T-helper 1 cell treated with Interleukin-12 subunit alpha and Interleukin-12 subunit beta and Interleukin-4 antibody, amounts not matched to agents 30 μg/mL and 1 μg/mL, for 36 hours (primary cell): ENCODE measurements around the gene MPV17L.
"Not testable (repeated sequence)": the region's sequence is repeated elsewhere in the genome, so short reads cannot be mapped to it uniquely, and the experiment has no call there.

Experiments used
- H3K27ac Mint-ChIP-seq: one replicate; pipeline ENCODE4 v1.8.0; 2021; ENCODE audit warnings: mild to moderate bottlenecking, mixed read lengths
- H3K27me3 Mint-ChIP-seq: one replicate; pipeline ENCODE4 v1.8.0; 2021; ENCODE audit warnings: low read depth, mixed read lengths
- H3K36me3 Mint-ChIP-seq: one replicate; pipeline ENCODE4 v1.8.0; 2021; ENCODE audit warnings: low read depth, mixed read lengths
- H3K4me1 Mint-ChIP-seq: one replicate; pipeline ENCODE4 v1.8.0; 2021; ENCODE audit warnings: low read depth, mixed read lengths
- H3K4me3 Mint-ChIP-seq: one replicate; pipeline ENCODE4 v1.8.0; 2021; ENCODE audit warnings: mild to moderate bottlenecking, moderate library complexity, mixed read lengths
- H3K9me3 Mint-ChIP-seq: one replicate; pipeline ENCODE4 v1.8.0; 2021; ENCODE audit warnings: mixed read lengths

MPV17L gene

GRCh38 chr16:15399317-15399716 is 3.8 kb downstream of the MPV17L start:
- H3K27ac Mint-ChIP-seq = no peak overlapping the region
- no peak overlapping the region for H3K4me3 Mint-ChIP-seq
- no peaks in the 10 kb centered on the region for H3K9me3 Mint-ChIP-seq
- no peaks in the 10 kb centered on the region for H3K4me1 Mint-ChIP-seq
- H3K36me3 Mint-ChIP-seq = no peaks in the 10 kb centered on the region
- peaks cover 18% of the 10 kb centered on the region for H3K27me3 Mint-ChIP-seq

GRCh38 chr16:15400314-15400713 is 4.8 kb downstream of the MPV17L start:
- H3K4me1 Mint-ChIP-seq, H3K9me3 Mint-ChIP-seq, H3K36me3 Mint-ChIP-seq, H3K27ac Mint-ChIP-seq, H3K4me3 Mint-ChIP-seq: not testable (repeated sequence)
- peaks cover 12% of the 10 kb centered on the region for H3K27me3 Mint-ChIP-seq

GRCh38 chr16:15401972-15402371 is 6.4 kb downstream of the MPV17L start:
- Mint-ChIP-seq H3K4me1 (no peaks in the 10 kb centered on the region), H3K4me3 (no peak overlapping the region), H3K27ac (no peak overlapping the region), H3K36me3 (no peaks in the 10 kb centered on the region), H3K27me3 (peaks cover 5% of the 10 kb centered on the region), H3K9me3 (no peaks in the 10 kb centered on the region)

- Mint-ChIP-seq H3K4me1 (no peaks in the 10 kb centered on the region), H3K9me3 (no peaks in the 10 kb centered on the region), H3K27ac (no peak overlapping the region), H3K4me3 (no peak overlapping the region), H3K36me3 (no peaks in the 10 kb centered on the region), H3K27me3 (no peaks in the 10 kb centered on the region)
These were observed 7.9 kb downstream of the MPV17L start for GRCh38 chr16:15403392-15403995.

- not testable (repeated sequence) for H3K27me3 Mint-ChIP-seq, H3K4me1 Mint-ChIP-seq, H3K4me3 Mint-ChIP-seq, H3K36me3 Mint-ChIP-seq, H3K27ac Mint-ChIP-seq, H3K9me3 Mint-ChIP-seq
These were observed 8.5 kb downstream of the MPV17L start for GRCh38 chr16:15404091-15404490.

- no peak overlapping the region for H3K27ac Mint-ChIP-seq
- H3K27me3 Mint-ChIP-seq = no peaks in the 10 kb centered on the region
- H3K9me3 Mint-ChIP-seq = no peaks in the 10 kb centered on the region
- no peak overlapping the region for H3K4me3 Mint-ChIP-seq
- no peaks in the 10 kb centered on the region for H3K36me3 Mint-ChIP-seq
- H3K4me1 Mint-ChIP-seq = no peaks in the 10 kb centered on the region
These were observed 9.2 kb downstream of the MPV17L start for GRCh38 chr16:15404792-15405191.

- H3K9me3 Mint-ChIP-seq, H3K36me3 Mint-ChIP-seq, H3K4me3 Mint-ChIP-seq, H3K4me1 Mint-ChIP-seq, H3K27ac Mint-ChIP-seq, H3K27me3 Mint-ChIP-seq: not testable (repeated sequence)
These were observed 12.2 kb downstream of the MPV17L start for GRCh38 chr16:15407756-15408155.

GRCh38 chr16:15409476-15409875 is 13.9 kb downstream of the MPV17L start:
- not testable (repeated sequence) for H3K36me3 Mint-ChIP-seq, H3K4me1 Mint-ChIP-seq, H3K27me3 Mint-ChIP-seq, H3K9me3 Mint-ChIP-seq, H3K4me3 Mint-ChIP-seq, H3K27ac Mint-ChIP-seq

GRCh38 chr16:15415511-15415985 is 20.0 kb downstream of the MPV17L start:
- H3K27me3 Mint-ChIP-seq = peaks cover 3% of the 10 kb centered on the region
- no peaks in the 10 kb centered on the region for H3K4me1 Mint-ChIP-seq
- no peak overlapping the region for H3K27ac Mint-ChIP-seq
- H3K4me3 Mint-ChIP-seq = no peak overlapping the region
- H3K9me3 Mint-ChIP-seq = no peaks in the 10 kb centered on the region
- H3K36me3 Mint-ChIP-seq = no peaks in the 10 kb centered on the region

GRCh38 chr16:15417197-15417596 is 21.6 kb downstream of the MPV17L start:
- Mint-ChIP-seq H3K36me3 (no peaks in the 10 kb centered on the region), H3K4me1 (no peaks in the 10 kb centered on the region), H3K27me3 (peaks cover 3% of the 10 kb centered on the region), H3K9me3 (no peaks in the 10 kb centered on the region), H3K27ac (no peak overlapping the region), H3K4me3 (no peak overlapping the region)

- Mint-ChIP-seq H3K36me3 (no peaks in the 10 kb centered on the region), H3K27me3 (peaks cover 3% of the 10 kb centered on the region)
These were observed 22.7 kb downstream of the MPV17L start for GRCh38 chr16:15418206-15418605.

GRCh38 chr16:15421696-15422095 is 26.1 kb downstream of the MPV17L start:
- not testable (repeated sequence) for H3K9me3 Mint-ChIP-seq, H3K4me3 Mint-ChIP-seq, H3K27ac Mint-ChIP-seq, H3K36me3 Mint-ChIP-seq, H3K27me3 Mint-ChIP-seq, H3K4me1 Mint-ChIP-seq

More at GRCh38 chr16:15418206-15418605, 22.7 kb downstream of the MPV17L start:
- Mint-ChIP-seq H3K9me3 (no peaks in the 10 kb centered on the region), H3K4me3 (no peak overlapping the region), H3K27ac (no peak overlapping the region), H3K4me1 (no peaks in the 10 kb centered on the region)

- Mint-ChIP-seq H3K27me3 (peaks cover 3% of the 10 kb centered on the region), H3K4me3 (no peak overlapping the region), H3K27ac (no peak overlapping the region), H3K9me3 (no peaks in the 10 kb centered on the region), H3K36me3 (no peaks in the 10 kb centered on the region), H3K4me1 (no peaks in the 10 kb centered on the region)
These were observed 26.7 kb downstream of the MPV17L start for GRCh38 chr16:15422222-15422621.

- no peak overlapping the region for H3K27ac Mint-ChIP-seq
- H3K4me1 Mint-ChIP-seq = peaks cover 2% of the 10 kb centered on the region
These were observed 30.3 kb downstream of the MPV17L start for GRCh38 chr16:15425861-15426260.

GRCh38 chr16:15426796-15427195 is 31.2 kb downstream of the MPV17L start:
- peaks cover 3% of the 10 kb centered on the region for H3K27me3 Mint-ChIP-seq
- no peak overlapping the region for H3K4me3 Mint-ChIP-seq
- H3K9me3 Mint-ChIP-seq = no peaks in the 10 kb centered on the region
- peaks cover 2% of the 10 kb centered on the region for H3K4me1 Mint-ChIP-seq
- H3K36me3 Mint-ChIP-seq = no peaks in the 10 kb centered on the region
- no peak overlapping the region for H3K27ac Mint-ChIP-seq

More at GRCh38 chr16:15425861-15426260, 30.3 kb downstream of the MPV17L start:
- H3K9me3 Mint-ChIP-seq = no peaks in the 10 kb centered on the region
- no peak overlapping the region for H3K4me3 Mint-ChIP-seq
- peaks cover 3% of the 10 kb centered on the region for H3K27me3 Mint-ChIP-seq
- H3K36me3 Mint-ChIP-seq = no peaks in the 10 kb centered on the region
